HCT116 (cell line): ENCODE data around the gene POU3F1.

ENCODE experiments used
- POLR2AphosphoS5 ChIP-seq: IDR thresholded peaks from 2 replicates; pipeline ENCODE4 v1.6.1; 2011; ENCODE audit warnings: mild to moderate bottlenecking, low read depth, low read length, moderate library complexity
- TF ChIP-seq, protein P1 (sequence below), 3 experiments: fragments of 200-600 bp in 1 of 3; sonication (generic) in 1 of 3; IDR thresholded peaks in 2 of 3; conservative IDR thresholded peaks in 1 of 3; 2 replicates each; pipeline ENCODE4 v1.5.1; 2012 to 2017; ENCODE audit warnings: low read depth in 2 of 3, low read length in 2 of 3, antibody characterized with exemption in 1 of 3, borderline replicate concordance in 1 of 3, control low read depth in 1 of 3, mild to moderate bottlenecking in 1 of 3, mixed read lengths in 1 of 3, mixed run types in 1 of 3, moderate library complexity in 1 of 3; ENCODE audit not compliant: insufficient read depth in 1 of 3

GRCh38 chr1:38012363-38013226 lies 34.0 kb downstream of the POU3F1 start, which contains the start of gene UTP11:
- peak; percentile 88 for TF ChIP-seq POLR2AphosphoS5
- TF ChIP-seq, protein P1, sequence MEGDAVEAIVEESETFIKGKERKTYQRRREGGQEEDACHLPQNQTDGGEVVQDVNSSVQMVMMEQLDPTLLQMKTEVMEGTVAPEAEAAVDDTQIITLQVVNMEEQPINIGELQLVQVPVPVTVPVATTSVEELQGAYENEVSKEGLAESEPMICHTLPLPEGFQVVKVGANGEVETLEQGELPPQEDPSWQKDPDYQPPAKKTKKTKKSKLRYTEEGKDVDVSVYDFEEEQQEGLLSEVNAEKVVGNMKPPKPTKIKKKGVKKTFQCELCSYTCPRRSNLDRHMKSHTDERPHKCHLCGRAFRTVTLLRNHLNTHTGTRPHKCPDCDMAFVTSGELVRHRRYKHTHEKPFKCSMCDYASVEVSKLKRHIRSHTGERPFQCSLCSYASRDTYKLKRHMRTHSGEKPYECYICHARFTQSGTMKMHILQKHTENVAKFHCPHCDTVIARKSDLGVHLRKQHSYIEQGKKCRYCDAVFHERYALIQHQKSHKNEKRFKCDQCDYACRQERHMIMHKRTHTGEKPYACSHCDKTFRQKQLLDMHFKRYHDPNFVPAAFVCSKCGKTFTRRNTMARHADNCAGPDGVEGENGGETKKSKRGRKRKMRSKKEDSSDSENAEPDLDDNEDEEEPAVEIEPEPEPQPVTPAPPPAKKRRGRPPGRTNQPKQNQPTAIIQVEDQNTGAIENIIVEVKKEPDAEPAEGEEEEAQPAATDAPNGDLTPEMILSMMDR (IDR thresholded peaks at IDR 0.05 in 2 of 3, conservative IDR thresholded peaks at IDR 0.05 in 1 of 3; ENCODE audit: borderline replicate concordance in 1 of 3, insufficient read depth in 1 of 3, low read depth in 2 of 3, low read length in 2 of 3), result no peak
